Heart right ventricle (tissue), 16 donors: ENCODE results near the gene GTF2H4. TPM values are rescaled to one million over a fixed set of nuclear protein-coding genes. Genes with fewer than 3 reads are reported as not detected.

Experiments used
- ATAC-seq, 8 donors: fragments of 200-7000 bp; cut with Tn5 transposase; one replicate each; pipeline ENCODE4 v1.9.1; 2020; ENCODE audit warnings: mild to moderate bottlenecking in 8 of 8, moderate library complexity in 8 of 8, moderate number of reproducible peaks in 1 of 8
- DNase-seq, 2 donors: peaks; one replicate each; pipeline ENCODE4 v3.0.0-alpha.2; 2020
- H3K27ac ChIP-seq, 10 donors: fragments of 200-600 bp; sonication (generic) in 2 of 10; one replicate each; pipeline versions ENCODE4 v1.5.0 to v1.8.0; 2020 to 2022; ENCODE audit warnings: mild to moderate bottlenecking in 3 of 10
- H3K27me3 ChIP-seq, 7 donors: fragments of 200-600 bp; one replicate each; pipeline ENCODE4 v1.8.0; 2021 to 2022; ENCODE audit warnings: mild to moderate bottlenecking in 2 of 7
- H3K36me3 ChIP-seq, 9 donors: fragments of 200-600 bp; sonication (generic) in 1 of 9; one replicate each; pipeline versions ENCODE4 v1.5.0 to v1.8.0; 2020 to 2022; ENCODE audit warnings: mild to moderate bottlenecking in 2 of 9
- H3K4me1 ChIP-seq, 9 donors: fragments of 200-600 bp; sonication (generic) in 1 of 9; one replicate each; pipeline versions ENCODE4 v1.5.0 to v1.8.0; 2020 to 2022; ENCODE audit warnings: mild to moderate bottlenecking in 4 of 9
- H3K4me3 ChIP-seq, 10 donors: fragments of 200-600 bp; sonication (generic) in 2 of 10; one replicate each; pipeline versions ENCODE4 v1.5.0 to v1.8.0; 2020 to 2022; ENCODE audit warnings: mild to moderate bottlenecking in 7 of 10, moderate library complexity in 2 of 10
- H3K9me3 ChIP-seq, 11 donors: fragments of 200-600 bp in 10 of 11; sonication (generic) in 2 of 11; one replicate each; pipeline versions ENCODE4 v1.5.0 to v1.8.0; 2013 to 2022; ENCODE audit warnings: mild to moderate bottlenecking in 2 of 11, control low read depth in 1 of 11, moderate library complexity in 1 of 11
- WGBS, 2 donors: extraction: QIAGEN DNeasy Blood & Tissue Kit; methylation state at CpG; one replicate each; pipeline ENCODE4 v1.1.7; 2013; ENCODE audit warnings: inconsistent platforms in 1 of 2; 5-methylcytosine and 5-hydroxymethylcytosine counted together
- intact Hi-C, 10 donors: fragments of 100-400 bp; cut with DNase I; formaldehyde crosslinking; loops; one replicate each; pipeline versions ENCODE4 v1.11.1 to v1.14.2; 2022
- polyA plus RNA-seq, 2 donors: library from polyadenylated mRNA; stranded (reverse); fragments of 200-250 nt; gene quantifications; one replicate each; pipeline ENCODE4 v1.2.3, GENCODE V29; 2013
- total RNA-seq, 10 donors: library from RNA; stranded (reverse); fragmentation: NEBNext Ultra II Directional in 3 of 10; extraction: Animal tissue kit (Norgen Biotek cat#: 25700) in 3 of 10; gene quantifications; one replicate each; pipeline versions ENCODE4 v1.2.1 to v1.2.4, GENCODE V29; 2021 to 2023
- TF ChIP-seq, protein P1 (sequence below), 9 donors: fragments of 200-600 bp; sonication (generic) in 2 of 9; IDR thresholded peaks; one replicate each; pipeline versions ENCODE4 v1.5.0 to v1.8.0; 2021 to 2022; ENCODE audit warnings: antibody characterized with exemption in 9 of 9, mild to moderate bottlenecking in 5 of 9, moderate library complexity in 1 of 9
- donor health status: Arrhythmogenic right ventricular cardiomyopathy.
- donor health status: ischemic (EF 13 %, LVEDD 7.1; RV severe dilation, severe dysfunction).
- donor health status: healthy with polysubstance abuse.
- donor health status: DM: no; HTN: yes; CAD: no.
- donor health status: DM: no; HTN: no; CAD: no.
- donor health status: ischemic (EF 25% LVEDD 6.9; RV normal size, moderate dysfunction).
- donor health status: ischemic (EF 25% LVEDD 5.7; RV mildly dilated, moderate dysfunction).
- donor health status: healthy.
- donor health status: DM: yes; HTN: yes; CAD: no.
- donor health status: Ischemic cardiomyopathy.
- donor health status: ischemic (EF 35%, LVEDD 5.7; RV mildly dilated, moderate dysfunction).
- donor health status: nonischemic (EF 11% LVEDD 7.7; RV severe dilation, severe dysfunction).
- donor health status: DM: yes; HTN: yes; CAD: no.
- donor health status: PGD.
- donor health status: ischemic (EF 29% LVEDD 5.4; RV normal size, mild dysfunction).
- donor health status: nonischemic (EF 23%, LVEDD 6.1; RV moderate dilation, normal function).

The GTF2H4 gene
- total and polyA plus RNA-seq, 12 donors, result 8.3 to 27.0 (median 13.2) TPM

- H3K27me3 ChIP-seq, result peaks cover 0 to 28% (median 9%) of the 10 kb centered on the region in 7 donors
- WGBS, 2 donors, result 53 to 85% methylated on average over 3 of the region's 3 CpGs
- ATAC-seq (no peak), DNase-seq (no peak)
- intact Hi-C loops, result loop anchor here in 1 of 10 donors (5.0 kb wide), 1 partner anchor 98 kb away; no protein-coding TSS in a partner anchor
- H3K36me3 ChIP-seq, result no peaks in the 10 kb centered on the region
- no peak overlapping the region for H3K4me3 ChIP-seq
- H3K9me3 ChIP-seq, result no peaks in the 10 kb centered on the region
- no peak overlapping the region for H3K27ac ChIP-seq
- peaks cover 0 to 13% (median 7%) of the 10 kb centered on the region in 9 donors for H3K4me1 ChIP-seq
- TF ChIP-seq, protein P1, sequence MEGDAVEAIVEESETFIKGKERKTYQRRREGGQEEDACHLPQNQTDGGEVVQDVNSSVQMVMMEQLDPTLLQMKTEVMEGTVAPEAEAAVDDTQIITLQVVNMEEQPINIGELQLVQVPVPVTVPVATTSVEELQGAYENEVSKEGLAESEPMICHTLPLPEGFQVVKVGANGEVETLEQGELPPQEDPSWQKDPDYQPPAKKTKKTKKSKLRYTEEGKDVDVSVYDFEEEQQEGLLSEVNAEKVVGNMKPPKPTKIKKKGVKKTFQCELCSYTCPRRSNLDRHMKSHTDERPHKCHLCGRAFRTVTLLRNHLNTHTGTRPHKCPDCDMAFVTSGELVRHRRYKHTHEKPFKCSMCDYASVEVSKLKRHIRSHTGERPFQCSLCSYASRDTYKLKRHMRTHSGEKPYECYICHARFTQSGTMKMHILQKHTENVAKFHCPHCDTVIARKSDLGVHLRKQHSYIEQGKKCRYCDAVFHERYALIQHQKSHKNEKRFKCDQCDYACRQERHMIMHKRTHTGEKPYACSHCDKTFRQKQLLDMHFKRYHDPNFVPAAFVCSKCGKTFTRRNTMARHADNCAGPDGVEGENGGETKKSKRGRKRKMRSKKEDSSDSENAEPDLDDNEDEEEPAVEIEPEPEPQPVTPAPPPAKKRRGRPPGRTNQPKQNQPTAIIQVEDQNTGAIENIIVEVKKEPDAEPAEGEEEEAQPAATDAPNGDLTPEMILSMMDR (IDR thresholded peaks at IDR 0.05), result no peak
These were observed 31.5 kb downstream of the GTF2H4 start for GRCh38 chr6:30939473-30939872.

GRCh38 chr6:30940361-30940986 lies 32.5 kb downstream of the GTF2H4 start, which contains the start of gene MUCL3:
Gene MUCL3 (plus strand): TSS chr6:30940973. CDS start chr6:30941000, 27 bp downstream.
- Histone ChIP-seq H3K27ac (no peak within 1 kb of the TSS), H3K27me3 (peaks cover 0 to 36% (median 9%) of the 10 kb centered on the region in 7 donors), H3K4me3 (no peak within 1 kb of the TSS), H3K36me3 (no peaks in the 10 kb centered on the region), H3K9me3 (no peaks in the 10 kb centered on the region), H3K4me1 (peaks cover 0 to 13% (median 7%) of the 10 kb centered on the region in 9 donors)
- DNase-seq (no peak), ATAC-seq (no peak)
- TF ChIP-seq, protein P1 (IDR thresholded peaks at IDR 0.05), result no peak
- intact Hi-C loops, result loop anchor here in 2 of 10 donors (5.0 to 10.0 kb wide), 2 partner anchors 102 to 104 kb away; no protein-coding TSS in a partner anchor
- WGBS, 2 donors, result 65 to 73% methylated on average over 16 of the region's 16 CpGs

- H3K4me3 ChIP-seq, result no peak overlapping the region
- H3K27me3 ChIP-seq, result peaks cover 0 to 36% (median 9%) of the 10 kb centered on the region in 7 donors
- ATAC-seq, result peak; percentile 65 to 93 (median 86)
- H3K9me3 ChIP-seq, result no peaks in the 10 kb centered on the region
- intact Hi-C loops, result loop anchor here in 2 of 10 donors (5.0 to 10.0 kb wide), 2 partner anchors 100 to 102 kb away; no protein-coding TSS in a partner anchor
- TF ChIP-seq, protein P1 (IDR thresholded peaks at IDR 0.05), result peak in 7 of 9 donors; percentile 12 to 53 (median 42)
- peak; percentile 64 to 71 for DNase-seq
- WGBS, 2 donors, result 11 to 14% methylated on average over 15 of the region's 15 CpGs
- H3K27ac ChIP-seq, result no peak overlapping the region
- no peaks in the 10 kb centered on the region for H3K36me3 ChIP-seq
- H3K4me1 ChIP-seq, result peaks cover 0 to 13% (median 7%) of the 10 kb centered on the region in 9 donors
These were observed 34.5 kb downstream of the GTF2H4 start for GRCh38 chr6:30942338-30943060.

DNA sequence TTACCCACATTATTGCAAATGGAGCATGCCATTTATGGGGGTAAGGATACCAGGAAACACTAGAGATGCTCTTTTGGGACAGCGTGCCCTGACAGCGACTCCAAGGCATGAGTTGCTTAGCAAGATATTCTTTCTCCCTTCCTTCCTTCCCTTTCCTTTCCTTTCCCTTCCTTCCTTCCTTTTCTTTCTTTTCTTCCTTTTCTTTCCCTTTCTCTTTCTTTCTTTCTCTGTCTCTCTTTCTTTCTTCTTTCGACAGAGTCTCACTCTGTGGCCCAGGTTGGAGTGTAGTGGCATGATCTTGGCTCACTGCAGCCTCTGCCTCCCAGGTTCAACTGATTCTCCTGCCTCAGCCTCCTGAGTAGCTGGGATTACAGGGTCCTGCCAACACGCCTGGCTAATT lies 36.0 kb downstream of the GTF2H4 start:
- Histone ChIP-seq H3K9me3 (no peaks in the 10 kb centered on the region), H3K27ac (no peak overlapping the region), H3K4me1 (peaks cover 0 to 13% (median 7%) of the 10 kb centered on the region in 9 donors), H3K36me3 (no peaks in the 10 kb centered on the region), H3K4me3 (no peak overlapping the region), H3K27me3 (peaks cover 0 to 36% (median 3%) of the 10 kb centered on the region in 7 donors)
- ATAC-seq (no peak), DNase-seq (no peak)
- intact Hi-C loops, result loop anchor here in 2 of 10 donors (5.0 to 10.0 kb wide), 2 partner anchors 98 to 101 kb away; no protein-coding TSS in a partner anchor
- WGBS, 2 donors, result 90 to 91% methylated on average over 4 of the region's 4 CpGs
- TF ChIP-seq, protein P1 (IDR thresholded peaks at IDR 0.05), result no peak
